GM19468 (cell line): ENCODE data around the gene UBE2D3.
"Not testable (repeated sequence)": the region's sequence is repeated elsewhere in the genome, so short reads cannot be mapped to it uniquely, and the experiment has no call there.

Experiments
- ATAC-seq: cut with Tn5 transposase; IDR thresholded peaks from one replicate; pipeline ENCODE4 v1.9.1; 2021; ENCODE audit warnings: mild to moderate bottlenecking, moderate library complexity, moderate number of reproducible peaks; ENCODE audit not compliant: unreplicated experiment; ENCODE audit errors: extremely low read depth

The UBE2D3 gene

GRCh38 chr4:102826890-102827673, at the start of gene UBE2D3:
Gene UBE2D3 (minus strand): TSS chr4:102827551. CDS start chr4:102826508, 1,043 bp downstream.
- peak; percentile 3 for ATAC-seq

GRCh38 chr4:102871772-102872171, 44.4 kb upstream of the UBE2D3 start:
- no peak for ATAC-seq

- no peak for ATAC-seq
Observed at GRCh38 chr4:102869569-102870197, 42.3 kb upstream of the UBE2D3 start.

GRCh38 chr4:102868781-102869568, 41.6 kb upstream of the UBE2D3 start, which contains the start of gene CISD2:
Gene CISD2 (plus strand): TSS chr4:102868992. CDS start chr4:102869085, 93 bp downstream.
- peak; percentile 78 for ATAC-seq

DNA sequence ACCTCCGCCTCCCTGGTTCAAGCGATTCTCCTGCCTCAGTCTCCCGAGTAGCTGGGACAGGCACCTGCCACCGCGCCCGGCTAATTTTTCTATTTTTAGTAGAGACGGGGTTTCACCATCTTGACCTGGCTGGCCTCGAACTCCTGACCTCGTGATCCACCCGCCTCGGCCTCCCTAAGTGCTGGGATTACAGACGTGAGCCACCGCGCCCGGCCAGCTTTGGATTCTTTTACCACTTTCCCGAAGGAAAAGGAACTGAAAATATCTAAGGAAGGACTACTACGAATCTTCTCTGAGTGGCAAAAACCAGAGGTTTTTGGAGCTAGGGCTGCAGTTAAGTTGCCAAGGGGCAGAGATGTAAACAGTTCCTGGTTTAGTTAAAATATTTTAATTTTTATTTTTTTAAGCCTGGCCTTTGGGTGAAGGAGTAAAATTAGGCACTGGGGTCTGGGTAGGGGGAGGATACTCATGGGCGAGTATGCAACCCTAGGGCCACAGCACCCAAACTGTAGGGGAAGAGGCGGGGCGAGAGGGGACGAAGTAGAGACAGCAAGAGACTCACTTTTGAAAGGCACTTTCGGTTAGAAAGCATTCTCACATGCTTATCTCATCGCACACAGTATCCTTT, 40.9 kb upstream of the UBE2D3 start:
- no peak for ATAC-seq

DNA sequence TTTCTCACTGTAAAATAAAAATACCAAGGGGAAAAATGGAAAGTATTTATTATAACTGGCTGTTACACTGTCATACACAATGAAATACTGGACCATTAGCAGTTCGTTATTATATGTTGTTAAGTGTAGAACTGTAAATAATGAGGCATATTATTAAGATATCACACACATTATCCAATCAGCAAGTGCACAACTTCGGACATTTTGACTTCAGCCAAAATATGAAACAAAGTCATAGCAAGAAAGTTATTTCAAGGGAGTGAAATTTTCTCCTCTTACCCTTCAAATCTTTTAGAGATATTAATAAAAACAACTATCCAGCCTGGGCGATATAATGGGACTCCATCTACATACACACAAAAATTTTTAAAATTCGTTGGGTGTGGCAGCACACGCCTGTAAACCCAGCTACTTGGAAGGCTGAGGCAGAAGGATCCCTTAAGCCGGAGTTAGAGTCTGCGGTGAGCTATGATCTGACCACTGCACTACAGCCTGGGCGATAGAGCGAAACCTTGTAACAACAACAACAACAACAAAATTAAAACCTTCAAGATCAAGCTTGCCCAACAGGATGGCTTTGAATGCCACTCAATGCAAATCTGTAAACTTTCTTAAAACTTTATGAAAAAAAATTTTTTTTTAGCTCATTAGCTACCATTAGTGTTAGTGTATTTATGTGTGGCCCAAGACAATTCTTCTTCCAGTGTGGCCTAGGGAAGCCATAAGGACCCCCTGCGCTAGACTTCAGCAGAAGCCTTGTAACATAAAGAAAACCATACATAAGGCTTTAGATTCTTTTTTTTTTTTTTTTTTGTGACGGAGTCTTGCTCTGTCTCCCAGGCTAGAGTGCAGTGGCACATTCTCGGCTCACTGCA, 40.2 kb upstream of the UBE2D3 start:
- ATAC-seq, result no peak

- not testable (repeated sequence) for ATAC-seq
Observed at GRCh38 chr4:102865327-102865726, 38.0 kb upstream of the UBE2D3 start.

- ATAC-seq, result no peak
Observed at GRCh38 chr4:102862747-102863146, 35.4 kb upstream of the UBE2D3 start.

GRCh38 chr4:102862016-102862415, 34.7 kb upstream of the UBE2D3 start:
- ATAC-seq, result no peak

GRCh38 chr4:102860611-102861324, 33.4 kb upstream of the UBE2D3 start:
- ATAC-seq, result no peak

DNA sequence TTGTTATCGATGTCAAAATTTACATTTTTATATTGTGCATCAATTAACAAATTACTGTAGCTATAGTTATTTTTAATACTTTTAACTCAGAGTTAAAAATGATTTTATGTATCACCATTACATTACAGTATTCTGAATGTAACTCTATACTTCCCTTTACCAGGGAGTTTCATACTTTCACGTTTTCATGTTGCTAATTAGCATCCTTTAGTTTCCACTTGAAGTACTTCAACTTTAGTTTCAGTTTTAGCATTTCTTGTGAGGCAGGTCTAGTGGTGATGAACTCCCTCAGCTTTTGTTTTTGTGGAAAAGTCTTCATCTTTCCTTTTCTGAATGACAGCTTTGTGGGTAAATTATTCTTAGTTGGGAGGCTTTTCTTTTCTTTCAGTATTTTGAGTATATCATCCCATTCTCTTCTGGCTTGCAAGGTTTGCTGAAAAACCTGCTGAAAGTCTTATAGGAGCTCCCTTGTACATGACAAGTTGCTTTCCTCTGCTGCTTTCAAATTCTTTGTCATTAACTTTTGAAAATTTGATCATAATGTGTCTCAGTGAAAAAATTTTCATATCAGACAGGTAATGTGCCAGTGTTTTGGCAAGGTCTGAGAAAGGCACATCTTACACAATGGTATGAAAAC, 31.6 kb upstream of the UBE2D3 start:
- ATAC-seq, result no peak

DNA sequence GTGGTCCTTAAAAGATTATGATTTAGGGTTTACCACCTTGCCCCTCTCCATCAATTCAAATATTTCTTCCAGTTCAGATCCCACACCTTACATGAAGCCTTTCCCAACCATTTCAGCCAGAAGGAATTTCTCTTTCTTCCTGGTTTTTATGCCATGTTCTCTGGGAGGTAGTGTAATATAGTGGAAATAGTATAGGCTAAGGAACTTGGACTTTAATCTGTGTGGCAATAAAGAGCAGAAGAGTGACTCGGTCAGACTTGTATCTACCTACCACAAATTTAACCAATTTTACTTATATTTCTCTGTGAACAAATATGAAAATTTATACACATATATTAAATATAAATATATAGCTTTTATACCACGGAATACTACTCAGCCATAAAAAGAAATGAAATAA, 23.0 kb upstream of the UBE2D3 start:
- no peak for ATAC-seq

GRCh38 chr4:102849579-102850104, 22.3 kb upstream of the UBE2D3 start:
- no peak for ATAC-seq

GRCh38 chr4:102847687-102848086, 20.3 kb upstream of the UBE2D3 start:
- ATAC-seq, result no peak

DNA sequence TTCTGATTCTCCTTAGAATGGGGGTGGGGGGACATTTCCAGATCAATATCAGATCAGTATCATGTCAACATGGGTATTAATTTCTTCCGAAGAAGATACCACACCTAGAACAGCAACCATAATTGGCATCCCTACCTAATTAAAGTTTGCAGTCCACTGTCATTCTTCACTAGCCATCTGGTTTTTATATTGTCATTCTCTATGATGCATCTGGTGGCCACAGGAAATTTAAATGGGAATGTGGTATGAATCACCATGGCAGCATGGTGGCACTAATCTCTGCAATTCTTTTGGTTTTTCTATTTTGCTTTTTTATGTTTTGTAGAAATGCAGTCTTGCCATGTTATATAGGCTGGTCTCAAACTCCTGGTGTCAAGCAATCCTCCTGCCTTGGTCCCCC, 16.6 kb upstream of the UBE2D3 start:
- no peak for ATAC-seq

DNA sequence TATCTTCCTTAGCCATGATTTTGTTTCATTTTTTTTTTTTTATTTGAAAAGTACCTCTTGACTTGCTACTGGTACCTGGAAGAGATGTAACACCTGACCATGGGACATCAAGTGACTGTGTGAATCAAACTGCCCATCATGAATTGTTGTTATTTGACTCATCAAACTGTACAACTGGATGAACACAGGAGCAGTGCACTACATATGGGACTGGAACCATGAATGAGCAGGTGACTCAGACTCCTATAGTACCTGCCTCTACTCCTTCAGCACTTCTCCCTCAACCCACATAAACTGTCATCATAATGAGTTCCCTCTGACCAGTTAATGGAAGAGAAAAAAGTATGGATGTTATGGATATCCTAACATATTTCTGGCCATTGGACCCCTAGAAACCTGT, 15.9 kb upstream of the UBE2D3 start:
- no peak for ATAC-seq

DNA sequence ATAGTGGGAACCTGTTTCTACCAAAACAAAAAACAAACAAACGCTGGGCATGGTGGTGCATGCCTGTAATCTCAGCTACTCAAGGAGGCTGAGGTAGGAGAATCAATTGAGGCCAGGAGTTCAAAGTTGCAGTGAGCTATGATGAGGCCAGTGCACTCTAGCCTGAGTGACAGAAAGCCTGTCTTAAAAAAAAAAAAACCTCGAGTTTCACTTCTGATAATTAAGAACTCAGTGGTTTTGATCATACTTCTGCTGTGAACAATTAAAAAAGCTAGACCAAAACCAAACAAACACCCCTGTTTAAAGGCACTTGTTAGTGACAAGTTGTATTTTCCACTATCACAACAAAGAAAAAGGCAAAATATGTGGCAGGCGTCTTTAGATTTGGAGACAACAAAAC, 15.0 kb upstream of the UBE2D3 start:
- no peak for ATAC-seq

DNA sequence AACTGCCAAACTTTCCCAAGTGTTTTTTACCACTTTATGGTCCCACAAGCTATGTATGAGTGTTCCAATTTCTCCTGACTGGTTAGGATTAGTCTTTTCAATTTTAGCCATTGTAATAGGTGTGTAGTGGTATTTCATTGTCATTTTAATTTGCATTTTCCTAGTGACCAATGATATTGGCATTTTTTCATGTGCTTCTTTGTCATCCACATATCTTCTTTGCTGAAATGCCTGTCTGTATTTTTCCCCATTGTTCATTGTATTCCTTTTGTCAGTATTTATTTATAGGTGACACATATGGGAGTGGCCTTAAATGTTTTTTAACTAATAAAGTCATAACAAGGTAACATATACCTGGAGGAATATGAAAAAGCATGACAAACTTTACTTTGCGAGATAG, 9.2 kb upstream of the UBE2D3 start:
- ATAC-seq, result no peak
